GM12872 (cell line): ENCODE measurements around the gene S100A16.

ENCODE experiments used
- CTCF ChIP-seq: IDR thresholded peaks from 3 replicates; pipeline ENCODE4 v1.5.1; 2011; ENCODE audit warnings: low read depth, mild to moderate bottlenecking, low read length, moderate library complexity; ENCODE audit not compliant: insufficient read depth

S100A16 gene

DNA sequence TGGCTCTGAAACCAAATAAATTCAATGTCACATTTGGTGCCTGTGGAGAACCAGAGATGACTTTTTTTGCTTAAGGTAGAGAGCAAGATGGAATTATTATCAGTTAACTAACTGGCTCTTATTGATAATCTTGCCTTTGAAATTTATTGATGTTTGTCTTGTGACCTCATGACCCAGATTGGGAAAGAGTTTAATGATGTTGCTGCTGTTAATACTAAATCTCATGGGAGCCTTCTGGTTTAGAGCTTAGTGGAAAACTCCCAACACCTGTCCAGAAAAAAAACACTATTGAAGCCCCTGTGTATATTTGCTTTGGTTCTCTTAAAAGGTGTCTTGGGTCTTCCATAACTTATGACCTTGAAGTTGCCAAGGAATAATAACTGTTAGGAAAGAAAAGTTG, 30.9 kb upstream of the S100A16 start:
- TF ChIP-seq CTCF: no peak

GRCh38 chr1:153643100-153643499, 30.2 kb upstream of the S100A16 start:
- no peak for TF ChIP-seq CTCF

DNA sequence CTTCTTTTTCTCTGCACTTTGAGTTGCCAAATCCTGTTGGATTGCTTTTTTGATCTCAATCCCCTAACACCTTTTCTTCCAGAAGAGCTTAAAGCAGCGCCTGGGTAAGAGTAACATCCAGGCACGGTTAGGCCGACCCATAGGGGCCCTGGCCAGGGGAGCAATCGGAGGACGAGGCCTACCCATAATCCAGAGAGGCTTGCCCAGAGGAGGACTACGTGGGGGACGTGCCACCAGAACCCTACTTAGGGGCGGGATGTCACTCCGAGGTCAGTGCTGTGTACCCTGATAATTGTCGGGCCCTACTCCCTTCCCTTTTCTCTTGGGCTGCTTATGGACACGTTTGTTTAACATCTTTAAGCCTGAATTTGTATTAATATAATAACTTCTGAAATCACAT, 29.2 kb upstream of the S100A16 start:
- TF ChIP-seq CTCF: no peak

DNA sequence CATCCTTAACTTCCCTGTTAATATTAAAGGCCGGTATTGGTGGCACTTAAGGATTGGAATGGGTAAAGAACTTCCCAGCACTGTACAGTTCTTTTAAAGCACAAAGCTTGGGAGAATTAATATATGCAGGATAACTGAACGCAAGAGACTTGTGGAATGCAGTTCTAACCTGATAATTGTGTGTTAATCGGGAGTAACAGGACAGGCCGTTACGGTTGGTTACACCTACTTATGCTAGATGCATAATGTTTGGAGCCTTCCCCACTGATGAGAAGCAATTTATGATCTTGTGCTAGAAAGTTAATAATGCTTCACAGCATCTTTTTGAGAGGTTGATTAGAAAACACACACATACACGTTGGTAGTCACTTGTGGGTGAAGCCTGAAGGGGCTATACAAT, 27.9 kb upstream of the S100A16 start:
- TF ChIP-seq CTCF: no peak

GRCh38 chr1:153639280-153639679, 26.3 kb upstream of the S100A16 start:
- no peak for TF ChIP-seq CTCF

- TF ChIP-seq CTCF: no peak
Measured at GRCh38 chr1:153638261-153638660, 25.3 kb upstream of the S100A16 start.

DNA sequence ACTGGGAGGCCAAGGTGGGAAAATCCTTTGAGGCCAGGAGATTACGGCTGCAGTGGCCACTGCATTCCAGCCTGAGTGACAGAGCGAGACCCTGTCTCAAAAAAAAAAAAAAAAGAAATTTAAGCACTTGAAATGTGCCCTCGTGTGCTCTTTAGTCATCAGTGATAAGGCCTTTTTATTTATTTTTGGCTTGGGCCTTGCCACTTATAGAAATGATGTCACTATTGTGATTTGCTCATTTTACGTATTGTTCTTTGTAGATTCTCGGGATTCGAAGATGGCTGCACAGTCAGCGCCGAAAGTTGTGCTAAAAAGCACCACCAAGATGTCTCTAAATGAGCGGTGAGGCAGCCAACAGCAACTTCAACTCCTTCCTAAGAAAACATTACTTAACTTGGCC, 23.4 kb upstream of the S100A16 start:
- TF ChIP-seq CTCF: no peak

- no peak for TF ChIP-seq CTCF
Measured at GRCh38 chr1:153635872-153636271, 22.9 kb upstream of the S100A16 start.
